Body of pancreas (tissue), 4 donors: Measurements from ENCODE around the gene ADAMTS17. TPM values are rescaled to one million over a fixed set of nuclear protein-coding genes. Genes with fewer than 3 reads are reported as not detected.

Experiments used
- ATAC-seq: fragments of 150-250 bp; one replicate; pipeline ENCODE4 v1.9.1; 2016
- DNase-seq, 4 donors: peaks; one replicate each; pipeline ENCODE4 v3.0.0-alpha.2; 2019
- H3K27ac ChIP-seq, 4 donors: fragments of 200-600 bp; sonication (generic); 1 replicate in 3 of 4; 2 replicates in 1 of 4; pipeline versions ENCODE4 v1.5.1 to v1.6.1; 2016 to 2019; ENCODE audit warnings: mild to moderate bottlenecking in 1 of 4, mixed read lengths in 1 of 4, moderate library complexity in 1 of 4
- H3K27me3 ChIP-seq, 2 donors: fragments of 200-600 bp; sonication (generic); one replicate each; pipeline ENCODE4 v1.6.0; 2016; ENCODE audit warnings: mild to moderate bottlenecking in 1 of 2
- H3K36me3 ChIP-seq, 2 donors: fragments of 200-600 bp; sonication (generic); replicated peaks in 1 of 2; 2 replicates each; pipeline ENCODE4 v1.5.1; 2016; ENCODE audit warnings: low read depth in 2 of 2; ENCODE audit not compliant: insufficient read depth in 1 of 2
- H3K4me1 ChIP-seq: fragments of 200-600 bp; sonication (generic); one replicate; pipeline ENCODE4 v1.6.0; 2016
- H3K4me3 ChIP-seq, 2 donors: fragments of 200-600 bp; sonication (generic); 1 replicate in 1 of 2; 2 replicates in 1 of 2; pipeline ENCODE4 v1.5.1; 2016 to 2019
- H3K9me3 ChIP-seq, 3 donors: fragments of 200-600 bp; sonication (generic); 1 replicate in 2 of 3; 2 replicates in 1 of 3; pipeline ENCODE4 v1.5.1; 2016
- CTCF ChIP-seq, 7 experiments: fragments of 450-650 bp in 4 of 7; fragments of 200-600 bp in 3 of 7; sonication (generic) in 3 of 7; IDR thresholded peaks; one replicate each; pipeline ENCODE4 v1.5.1; 2016 to 2019; ENCODE audit warnings: antibody characterized with exemption in 7 of 7
- POLR2A ChIP-seq, 3 donors: fragments of 450-650 bp; IDR thresholded peaks; one replicate each; pipeline ENCODE4 v1.6.1; 2016; ENCODE audit warnings: antibody characterized with exemption in 3 of 3, mild to moderate bottlenecking in 2 of 3
- WGBS, 2 donors: methylation state at CpG; one replicate each; pipeline ENCODE4 v1.1.5; 2017; 5-methylcytosine and 5-hydroxymethylcytosine counted together
- intact Hi-C: fragments of 100-400 bp; cut with DNase I; formaldehyde crosslinking; loops from one replicate; pipeline ENCODE4 v1.15.1; 2023
- total RNA-seq, 2 donors: library from RNA; depleted of rRNA; stranded (reverse); fragments of >200 nt; gene quantifications; one replicate each; pipeline ENCODE4 v1.1.0, GENCODE V29; 2016

Gene ADAMTS17
- total RNA-seq, 2 donors from 2014 or later: 24.6 to 26.0 TPM

GRCh38 chr15:100220058-100220768 lies 121.6 kb downstream of the ADAMTS17 start:
- WGBS, 2 donors: 90 to 91% methylated on average over 14 of the region's 14 CpGs
- Histone ChIP-seq H3K4me1 (peaks cover 35% of the 10 kb centered on the region), H3K27me3 (no peaks in the 10 kb centered on the region), H3K27ac (no peak overlapping the region), H3K4me3 (no peak overlapping the region), H3K36me3 (no peaks in the 10 kb centered on the region), H3K9me3 (no peaks in the 10 kb centered on the region)
- ATAC-seq (no peak), DNase-seq (no peak)
- TF ChIP-seq POLR2A (IDR thresholded peaks at IDR 0.05) (no peak), CTCF (IDR thresholded peaks at IDR 0.05) (no peak)
- intact Hi-C loops: no loop called here

GRCh38 chr15:100218434-100218833 lies 123.3 kb downstream of the ADAMTS17 start:
- intact Hi-C loops: no loop called here
- Histone ChIP-seq H3K36me3 (no peaks in the 10 kb centered on the region), H3K4me3 (no peak overlapping the region), H3K27ac (no peak overlapping the region), H3K9me3 (no peaks in the 10 kb centered on the region), H3K27me3 (no peaks in the 10 kb centered on the region), H3K4me1 (peaks cover 42% of the 10 kb centered on the region)
- 82 to 89% methylated on average over 5 of the region's 5 CpGs for WGBS, 2 donors
- DNase-seq (no peak), ATAC-seq (no peak)
- TF ChIP-seq POLR2A (IDR thresholded peaks at IDR 0.05): no peak
- TF ChIP-seq CTCF (IDR thresholded peaks at IDR 0.05): no peak

DNA sequence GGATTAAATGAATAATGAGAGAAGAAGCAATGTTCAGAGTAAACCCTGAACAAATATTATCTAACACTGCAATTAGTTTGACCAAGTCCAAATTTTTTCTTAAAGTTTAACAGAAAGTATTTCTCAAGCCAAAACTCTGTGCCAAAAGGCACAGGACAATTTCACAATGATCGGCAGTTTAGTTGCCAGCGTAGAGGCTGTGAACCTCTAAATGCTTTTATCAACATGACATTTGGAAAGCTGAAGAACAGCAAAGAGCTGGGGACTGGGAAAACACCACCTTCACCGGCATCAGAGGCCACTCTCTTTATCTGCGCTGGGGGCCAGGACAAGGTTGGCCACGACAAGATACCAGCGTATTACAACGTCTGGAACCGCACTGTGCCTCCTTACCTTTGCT lies 125.6 kb downstream of the ADAMTS17 start:
- DNase-seq (peak; percentile 66 to 85 (median 68)), ATAC-seq (peak; percentile 90)
- no peaks in the 10 kb centered on the region for H3K27me3 ChIP-seq
- TF ChIP-seq CTCF (IDR thresholded peaks at IDR 0.05): no peak
- TF ChIP-seq POLR2A (IDR thresholded peaks at IDR 0.05): no peak
- H3K36me3 ChIP-seq: no peaks in the 10 kb centered on the region
- H3K9me3 ChIP-seq: no peaks in the 10 kb centered on the region
- no peak overlapping the region for H3K4me3 ChIP-seq
- intact Hi-C loops: no loop called here
- peaks cover 51% of the 10 kb centered on the region for H3K4me1 ChIP-seq
- 13 to 17% methylated on average over 8 of the region's 8 CpGs for WGBS, 2 donors
- peak overlapping the region; percentile 65 to 86 (median 80) for H3K27ac ChIP-seq

DNA sequence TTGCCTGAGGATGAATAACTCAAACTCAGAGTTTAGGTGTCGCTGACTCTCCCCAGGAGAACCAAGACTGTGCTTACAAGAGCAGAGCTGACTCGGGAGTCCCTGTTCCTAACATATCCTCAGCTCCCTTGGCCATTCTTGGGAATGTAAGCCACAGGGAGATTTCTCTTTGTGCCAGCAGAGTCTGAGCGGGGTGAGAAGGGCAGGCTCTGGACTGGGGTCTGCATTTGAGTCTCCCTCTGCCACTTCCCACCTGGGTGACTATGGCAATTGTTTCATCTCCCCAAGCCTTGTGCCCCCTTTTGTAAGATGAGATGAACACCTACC lies 126.0 kb downstream of the ADAMTS17 start:
- Histone ChIP-seq H3K36me3 (no peaks in the 10 kb centered on the region), H3K9me3 (no peaks in the 10 kb centered on the region), H3K27me3 (no peaks in the 10 kb centered on the region), H3K4me1 (peaks cover 52% of the 10 kb centered on the region), H3K27ac (peak overlapping the region; percentile 65 to 86 (median 80)), H3K4me3 (no peak overlapping the region)
- 30 to 41% methylated on average over 2 to 3 of the region's 3 CpGs for WGBS, 2 donors
- intact Hi-C loops: no loop called here
- DNase-seq (no peak), ATAC-seq (peak; percentile 23)
- no peak for TF ChIP-seq CTCF (IDR thresholded peaks at IDR 0.05)
- no peak for TF ChIP-seq POLR2A (IDR thresholded peaks at IDR 0.05)
